NCI-H1105 treated with DMSO at 0.1 percent for 48 hours (cell line): ENCODE results near the gene WNT6.
"Not testable (repeated sequence)": the region's sequence is repeated elsewhere in the genome, so short reads cannot be mapped to it uniquely, and the experiment has no call there.

Source experiments
- DNase-seq: peaks from one replicate; lab custom pipeline; 2025; lab: John Stamatoyannopoulos, UW

The WNT6 gene

GRCh38 chr2:218830526-218831306, 28.9 kb upstream of the WNT6 start:
- DNase-seq: no peak

GRCh38 chr2:218831378-218831990, 28.1 kb upstream of the WNT6 start, which contains the start of gene PRKAG3:
TSS of gene PRKAG3 (minus strand) at chr2:218831803.
- no peak for DNase-seq

- DNase-seq: no peak
Measured at GRCh38 chr2:218832081-218832480, 27.5 kb upstream of the WNT6 start.

- no peak for DNase-seq
Measured at GRCh38 chr2:218832520-218832919, 27.1 kb upstream of the WNT6 start.

GRCh38 chr2:218833023-218833609, 26.5 kb upstream of the WNT6 start:
- no peak for DNase-seq

GRCh38 chr2:218834685-218835084, 24.9 kb upstream of the WNT6 start:
- DNase-seq: no peak

GRCh38 chr2:218837495-218837894, 22.1 kb upstream of the WNT6 start:
- DNase-seq: no peak

GRCh38 chr2:218839430-218839829, 20.2 kb upstream of the WNT6 start:
- DNase-seq: no peak

GRCh38 chr2:218839888-218840287, 19.7 kb upstream of the WNT6 start:
- no peak for DNase-seq

- not testable (repeated sequence) for DNase-seq
Measured at GRCh38 chr2:218844334-218844733, 15.3 kb upstream of the WNT6 start.

- DNase-seq: not testable (repeated sequence)
Measured at GRCh38 chr2:218846963-218847362, 12.6 kb upstream of the WNT6 start.

GRCh38 chr2:218849721-218850120, 9.9 kb upstream of the WNT6 start:
- no peak for DNase-seq

- no peak for DNase-seq
Measured at GRCh38 chr2:218850796-218851195, 8.8 kb upstream of the WNT6 start.

GRCh38 chr2:218851286-218851685, 8.3 kb upstream of the WNT6 start:
- DNase-seq: no peak

- DNase-seq: peak; percentile 39
Measured at GRCh38 chr2:218852911-218853667, 6.5 kb upstream of the WNT6 start.

GRCh38 chr2:218853766-218854165, 5.8 kb upstream of the WNT6 start:
- no peak for DNase-seq

GRCh38 chr2:218854860-218855259, 4.7 kb upstream of the WNT6 start:
- DNase-seq: no peak

GRCh38 chr2:218855305-218856166, 4.1 kb upstream of the WNT6 start:
- no peak for DNase-seq

GRCh38 chr2:218856167-218856895, 3.3 kb upstream of the WNT6 start:
- DNase-seq: no peak

GRCh38 chr2:218856896-218857243, 2.7 kb upstream of the WNT6 start:
- no peak for DNase-seq
